SH-SY5Y (cell line): ENCODE results near the gene CSRNP2.

Experiments used
- GATA2 ChIP-seq: IDR thresholded peaks from 2 replicates; pipeline ENCODE4 v1.6.1; 2011; ENCODE audit warnings: mild to moderate bottlenecking, low read depth, low read length
- GATA3 ChIP-seq: IDR thresholded peaks from 2 replicates; pipeline ENCODE4 v1.6.1; 2011; ENCODE audit warnings: low read depth, mild to moderate bottlenecking, low read length, moderate library complexity

GRCh38 chr12:51059086-51059485, 24.3 kb downstream of the CSRNP2 start:
- TF ChIP-seq GATA3 = no peak
- TF ChIP-seq GATA2 = no peak
